ENCODE results near the gene IMP4.

Gene IMP4

DNA sequence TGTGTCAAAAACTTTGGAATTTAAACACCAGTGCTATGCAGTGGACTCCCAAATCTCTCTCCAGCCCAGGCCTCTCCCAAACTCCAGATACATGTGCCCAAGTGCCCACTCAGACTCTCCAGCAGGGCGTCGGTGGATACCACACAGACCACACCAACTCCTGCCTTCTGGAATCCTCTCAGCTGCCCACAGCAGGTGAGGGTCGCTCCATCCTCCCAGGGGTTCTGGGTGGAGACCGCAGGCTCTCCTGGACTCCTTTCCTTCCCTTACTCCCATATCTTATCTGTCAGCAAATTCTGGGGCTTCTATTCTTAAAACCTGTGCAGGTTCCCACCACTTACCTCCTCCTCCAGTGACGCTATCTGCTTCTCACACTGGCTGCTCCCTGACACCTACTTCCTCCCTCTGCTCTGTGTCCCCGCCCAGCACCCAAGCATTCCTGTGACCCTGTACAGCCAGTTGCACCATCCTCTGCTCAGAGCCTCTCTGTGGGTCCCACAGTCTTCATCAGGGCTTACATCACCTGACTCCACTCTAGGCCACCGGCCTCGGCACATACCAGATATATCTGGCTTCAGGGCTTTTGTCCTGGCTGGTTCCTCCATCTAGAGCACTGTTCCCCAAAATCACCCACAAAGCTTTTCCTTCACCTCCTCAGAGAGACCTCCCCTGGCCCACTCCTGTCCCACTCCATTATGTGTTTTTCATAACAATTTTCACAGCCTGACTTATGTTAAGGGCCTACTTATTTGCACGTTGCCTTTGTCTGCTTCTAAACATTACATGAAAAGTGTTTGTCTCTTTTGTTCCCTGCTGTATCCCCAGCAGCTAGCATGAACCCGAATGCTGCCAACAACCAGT, 2.6 kb upstream of the IMP4 start:
- Histone ChIP-seq H3K9ac (ENCODE audit: low read length) (no peak overlapping the region), H3K9me3 (replicated peaks; ENCODE audit: insufficient read depth, low read length) (no peaks in the 10 kb centered on the region), H3K4me1 (ENCODE audit: low read length) (no peaks in the 10 kb centered on the region), H3F3A (ENCODE audit: insufficient read depth, low read length) (peaks cover 9% of the 10 kb centered on the region; the same call in 1 of the 2 replicates), H3K79me2 (ENCODE audit: low read length) (peaks cover 24% of the 10 kb centered on the region), H3K36me3 (replicated peaks; ENCODE audit: insufficient read depth, low read length) (peaks cover 7% of the 10 kb centered on the region), H3K4me3 (ENCODE audit: low read length) (no peak overlapping the region), H3K4me2 (ENCODE audit: low read depth, low read length) (no peak overlapping the region), H2AFZ (ENCODE audit: low read length) (no peak overlapping the region), H4K20me1 (ENCODE audit: insufficient read depth, low read length) (no peaks in the 10 kb centered on the region), H3K27me3 (replicated peaks; ENCODE audit: insufficient read depth, low read length) (no peaks in the 10 kb centered on the region), H3K9me2 (replicated peaks; ENCODE audit: insufficient read depth, low read length) (no peaks in the 10 kb centered on the region), H3K27ac (ENCODE audit: low read length) (no peak overlapping the region)
- no peak for TF ChIP-seq EZH2phosphoT487 (IDR thresholded peaks at IDR 0.05; ENCODE audit: low read length)
- no peak for TF ChIP-seq EZH2 (optimal IDR thresholded peaks at IDR 0.05; ENCODE audit: low read depth, low read length)
- TF ChIP-seq, protein P1, sequence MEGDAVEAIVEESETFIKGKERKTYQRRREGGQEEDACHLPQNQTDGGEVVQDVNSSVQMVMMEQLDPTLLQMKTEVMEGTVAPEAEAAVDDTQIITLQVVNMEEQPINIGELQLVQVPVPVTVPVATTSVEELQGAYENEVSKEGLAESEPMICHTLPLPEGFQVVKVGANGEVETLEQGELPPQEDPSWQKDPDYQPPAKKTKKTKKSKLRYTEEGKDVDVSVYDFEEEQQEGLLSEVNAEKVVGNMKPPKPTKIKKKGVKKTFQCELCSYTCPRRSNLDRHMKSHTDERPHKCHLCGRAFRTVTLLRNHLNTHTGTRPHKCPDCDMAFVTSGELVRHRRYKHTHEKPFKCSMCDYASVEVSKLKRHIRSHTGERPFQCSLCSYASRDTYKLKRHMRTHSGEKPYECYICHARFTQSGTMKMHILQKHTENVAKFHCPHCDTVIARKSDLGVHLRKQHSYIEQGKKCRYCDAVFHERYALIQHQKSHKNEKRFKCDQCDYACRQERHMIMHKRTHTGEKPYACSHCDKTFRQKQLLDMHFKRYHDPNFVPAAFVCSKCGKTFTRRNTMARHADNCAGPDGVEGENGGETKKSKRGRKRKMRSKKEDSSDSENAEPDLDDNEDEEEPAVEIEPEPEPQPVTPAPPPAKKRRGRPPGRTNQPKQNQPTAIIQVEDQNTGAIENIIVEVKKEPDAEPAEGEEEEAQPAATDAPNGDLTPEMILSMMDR (IDR thresholded peaks at IDR 0.05; ENCODE audit: low read length), result no peak
- DNase-seq, result no peak

DNA sequence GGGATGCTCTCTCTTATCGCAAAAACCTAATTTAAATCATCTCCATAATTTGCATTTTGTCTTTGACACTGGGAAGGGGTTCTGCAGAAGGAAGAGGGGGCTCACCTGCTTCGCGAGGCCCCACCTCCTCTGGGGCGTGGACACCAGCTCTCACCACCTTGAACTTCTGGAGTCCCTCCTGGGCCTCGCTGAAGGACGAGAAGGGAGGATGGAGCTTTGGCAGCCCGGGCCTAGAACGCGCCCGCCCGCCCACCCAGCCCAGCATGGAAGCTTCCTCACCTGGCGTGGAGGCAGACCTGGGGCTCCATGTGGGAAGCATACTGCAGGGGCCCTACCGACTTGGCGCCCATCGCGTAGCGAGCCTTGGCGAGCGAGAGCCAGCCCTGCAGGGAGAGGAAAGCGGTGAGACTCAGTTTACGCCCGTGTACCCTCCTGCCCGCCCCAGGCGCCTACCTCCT, 1.1 kb upstream of the IMP4 start:
- H3K4me3 ChIP-seq (ENCODE audit: low read length), result peak overlapping the region; percentile 84
- H2AFZ ChIP-seq (ENCODE audit: low read length), result peak overlapping the region; percentile 83
- H3K27ac ChIP-seq (ENCODE audit: low read length), result peak overlapping the region; percentile 82; the same call in 1 of the 2 replicates
- no peaks in the 10 kb centered on the region for H3K27me3 ChIP-seq (replicated peaks; ENCODE audit: insufficient read depth, low read length)
- H3F3A ChIP-seq (ENCODE audit: insufficient read depth, low read length), result peaks cover 9% of the 10 kb centered on the region; the same call in 1 of the 2 replicates
- peak; percentile 30 for DNase-seq
- H3K36me3 ChIP-seq (replicated peaks; ENCODE audit: insufficient read depth, low read length), result peaks cover 10% of the 10 kb centered on the region
- no peaks in the 10 kb centered on the region for H3K9me3 ChIP-seq (replicated peaks; ENCODE audit: insufficient read depth, low read length)
- peak overlapping the region; percentile 61; the same call in 1 of the 2 replicates for H3K4me2 ChIP-seq (ENCODE audit: low read depth, low read length)
- TF ChIP-seq, protein P1 (IDR thresholded peaks at IDR 0.05; ENCODE audit: low read length), result no peak
- TF ChIP-seq EZH2phosphoT487 (IDR thresholded peaks at IDR 0.05; ENCODE audit: low read length) (no peak), EZH2 (optimal IDR thresholded peaks at IDR 0.05; ENCODE audit: low read depth, low read length) (no peak)
- peaks cover 39% of the 10 kb centered on the region for H3K79me2 ChIP-seq (ENCODE audit: low read length)
- peak overlapping the region; percentile 70; the same call in 1 of the 2 replicates for H3K9ac ChIP-seq (ENCODE audit: low read length)
- H4K20me1 ChIP-seq (ENCODE audit: insufficient read depth, low read length), result no peaks in the 10 kb centered on the region
- H3K9me2 ChIP-seq (replicated peaks; ENCODE audit: insufficient read depth, low read length), result no peaks in the 10 kb centered on the region
- no peaks in the 10 kb centered on the region for H3K4me1 ChIP-seq (ENCODE audit: low read length)

DNA sequence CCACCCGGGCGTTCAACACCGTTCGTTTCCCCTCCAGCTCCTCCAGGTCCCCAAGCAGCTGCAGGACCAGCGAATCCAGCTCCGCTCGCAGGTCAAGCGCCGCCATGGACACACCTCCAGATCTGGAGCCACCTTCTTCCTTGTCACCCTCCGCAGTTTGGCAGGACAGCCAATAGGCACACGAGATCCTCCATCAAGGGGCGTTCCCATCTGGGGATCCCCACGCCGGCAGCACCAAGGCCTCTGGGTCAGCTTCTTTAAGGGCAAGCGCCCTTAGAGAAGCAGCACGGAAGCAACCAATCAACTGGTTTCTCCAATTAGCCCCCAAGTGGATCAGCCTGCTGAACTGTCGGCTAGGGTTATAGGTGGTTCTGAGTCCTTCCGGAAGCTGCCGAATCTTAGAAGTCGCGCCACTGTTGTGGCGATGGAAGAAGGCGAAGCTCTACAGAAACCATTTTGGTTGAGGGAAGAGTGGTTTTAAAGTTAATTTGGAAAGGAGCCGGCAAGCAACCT, 621 bp upstream of the IMP4 start:
- Histone ChIP-seq H3K36me3 (replicated peaks; ENCODE audit: insufficient read depth, low read length) (peaks cover 10% of the 10 kb centered on the region), H3K9ac (ENCODE audit: low read length) (peak overlapping the region; percentile 70), H2AFZ (ENCODE audit: low read length) (peak overlapping the region; percentile 83), H3K4me3 (ENCODE audit: low read length) (peak overlapping the region; percentile 84), H3K9me2 (replicated peaks; ENCODE audit: insufficient read depth, low read length) (no peaks in the 10 kb centered on the region), H3K4me2 (ENCODE audit: low read depth, low read length) (peak overlapping the region; percentile 60; the same call in 1 of the 2 replicates), H3K79me2 (ENCODE audit: low read length) (peaks cover 40% of the 10 kb centered on the region), H3K27me3 (replicated peaks; ENCODE audit: insufficient read depth, low read length) (no peaks in the 10 kb centered on the region), H4K20me1 (ENCODE audit: insufficient read depth, low read length) (no peaks in the 10 kb centered on the region), H3F3A (ENCODE audit: insufficient read depth, low read length) (peaks cover 9% of the 10 kb centered on the region; the same call in 1 of the 2 replicates), H3K9me3 (replicated peaks; ENCODE audit: insufficient read depth, low read length) (no peaks in the 10 kb centered on the region), H3K27ac (ENCODE audit: low read length) (peak overlapping the region; percentile 82), H3K4me1 (ENCODE audit: low read length) (no peaks in the 10 kb centered on the region)
- no peak for TF ChIP-seq EZH2phosphoT487 (IDR thresholded peaks at IDR 0.05; ENCODE audit: low read length)
- no peak for TF ChIP-seq EZH2 (optimal IDR thresholded peaks at IDR 0.05; ENCODE audit: low read depth, low read length)
- TF ChIP-seq, protein P1 (IDR thresholded peaks at IDR 0.05; ENCODE audit: low read length), result no peak
- peak; percentile 96 for DNase-seq
